GM19455 (cell line): Measurements from ENCODE around the gene NAPG.
"Not testable (repeated sequence)": the region's sequence is repeated elsewhere in the genome, so short reads cannot be mapped to it uniquely, and the experiment has no call there.

Experiments used
- ATAC-seq: cut with Tn5 transposase; IDR thresholded peaks from one replicate; pipeline ENCODE4 v1.9.1; 2021; ENCODE audit not compliant: unreplicated experiment

The NAPG gene

DNA sequence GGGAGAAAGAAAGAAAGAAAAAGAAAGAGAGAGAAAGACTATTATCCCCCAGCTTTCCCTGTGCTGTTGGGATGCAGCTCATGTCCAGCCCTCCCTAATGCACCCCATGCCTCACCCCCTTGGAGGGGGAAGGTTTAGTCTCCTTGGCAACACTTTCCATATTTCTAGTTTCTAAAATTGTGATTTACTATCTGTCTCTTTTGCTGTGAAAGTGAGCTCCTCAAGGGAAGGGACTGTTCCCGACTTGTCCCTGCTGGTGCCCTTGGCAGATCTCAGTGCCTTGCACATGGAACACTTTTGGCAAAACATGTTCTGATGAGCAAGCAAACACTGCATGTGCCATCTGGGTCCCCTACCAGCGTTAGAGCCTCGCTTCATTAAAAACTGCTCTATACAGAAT is 11.7 kb upstream of the NAPG start:
- ATAC-seq: no peak

DNA sequence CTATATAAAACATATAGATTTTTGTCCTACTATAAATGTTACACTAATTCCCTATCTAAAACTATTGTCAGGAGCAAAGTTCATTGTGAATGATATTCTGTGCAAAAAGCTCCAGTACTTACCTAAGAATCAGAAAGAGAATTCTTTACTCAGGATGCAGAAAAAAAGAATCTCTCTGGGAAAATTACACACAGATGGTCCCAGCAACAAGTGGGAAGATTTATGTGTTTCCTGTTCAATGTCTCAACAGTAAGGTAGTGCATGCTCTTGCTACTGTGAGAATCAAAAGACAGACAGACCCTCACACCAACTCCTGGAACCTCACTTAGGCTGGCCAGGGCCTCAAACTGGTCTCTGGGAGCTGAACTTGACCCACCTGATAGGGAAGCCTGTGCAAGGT is 11.2 kb upstream of the NAPG start:
- ATAC-seq: no peak

DNA sequence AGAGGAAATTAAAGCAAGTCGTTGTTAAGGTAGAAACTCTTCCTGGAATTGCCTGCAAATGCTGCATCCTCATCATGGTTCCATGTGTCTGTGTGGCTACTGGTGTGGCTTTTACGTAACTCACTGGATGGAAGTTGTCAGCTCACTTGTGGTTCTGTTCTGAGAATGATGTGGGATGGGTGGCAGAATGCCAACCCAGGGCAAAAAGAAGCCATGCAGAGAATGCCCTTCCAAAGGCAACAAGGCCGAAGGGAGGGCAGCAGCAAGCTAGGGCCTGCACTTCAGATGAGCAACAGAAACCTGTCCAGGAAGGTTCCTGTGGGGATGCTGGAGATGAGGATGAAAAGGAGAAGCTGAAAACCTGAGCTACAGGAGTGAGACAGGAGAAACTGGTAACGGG is 10.4 kb upstream of the NAPG start:
- ATAC-seq: no peak

DNA sequence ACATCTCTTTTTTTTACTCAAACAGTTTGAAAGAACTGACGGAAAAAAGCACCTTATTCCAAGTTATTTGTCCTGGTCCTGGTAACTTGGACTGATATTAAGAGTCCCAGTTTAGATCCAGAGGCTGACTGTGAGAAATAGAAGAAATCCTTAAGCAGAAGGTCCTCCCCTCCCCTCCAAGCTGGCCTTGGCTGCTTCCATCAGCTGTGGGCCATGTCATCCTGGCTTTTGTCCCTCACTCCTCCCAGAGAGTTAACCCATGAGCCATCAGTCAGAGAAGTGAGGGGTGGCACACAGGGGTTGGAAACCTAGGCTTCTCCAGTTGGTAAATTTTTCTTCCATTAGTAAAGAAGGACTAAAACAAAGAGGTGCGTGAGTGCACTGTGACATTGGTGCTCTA is 9.7 kb upstream of the NAPG start:
- ATAC-seq: no peak

DNA sequence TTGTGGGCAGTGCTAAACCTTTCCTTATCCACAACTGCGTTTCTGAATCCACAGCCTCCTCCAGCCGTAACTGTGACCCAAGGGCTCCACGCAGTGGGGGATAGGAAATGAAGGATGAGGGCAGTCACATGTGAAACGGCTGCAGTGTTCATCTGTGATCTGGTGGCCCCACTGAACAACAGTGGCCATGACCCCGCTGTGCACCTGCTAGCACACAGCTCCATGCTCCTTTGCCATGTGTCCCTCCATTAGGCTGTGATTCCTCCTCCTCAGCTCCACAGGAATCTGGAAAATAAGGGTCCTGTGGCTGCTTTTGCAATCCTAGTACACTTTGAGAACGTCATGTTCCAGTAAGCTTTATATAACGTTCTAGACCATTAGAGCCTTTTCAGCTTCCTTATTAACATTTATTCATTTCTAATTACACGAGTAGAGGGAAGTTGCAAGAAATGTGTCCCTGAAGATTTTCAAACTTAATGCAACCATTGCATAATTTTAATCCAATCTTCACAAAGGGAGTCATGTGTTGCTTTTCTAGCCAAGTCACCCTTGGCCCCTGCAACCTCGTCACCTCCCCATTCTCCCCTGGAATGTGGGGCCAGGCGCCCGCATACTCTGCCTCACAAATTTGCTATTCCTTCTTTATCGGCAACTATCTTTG is 7.1 kb upstream of the NAPG start:
- no peak for ATAC-seq

DNA sequence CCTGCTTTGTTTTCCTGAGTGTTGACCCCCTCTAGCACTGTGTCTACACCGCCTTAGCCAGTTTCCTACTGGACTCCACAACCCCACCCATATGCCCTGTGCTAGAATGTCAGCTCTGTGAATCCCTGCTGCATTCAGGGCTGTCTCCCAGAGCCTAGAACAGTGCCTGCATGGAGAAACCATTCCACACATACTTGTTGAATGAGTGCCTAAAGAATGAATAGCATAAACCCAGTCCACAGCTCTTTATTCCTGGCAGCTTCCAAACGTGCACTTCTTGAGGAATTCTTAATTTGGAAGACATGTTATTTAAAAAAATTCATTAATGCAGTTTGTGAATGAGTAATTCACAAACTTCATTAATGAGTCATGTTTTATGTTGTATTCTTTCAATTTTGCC is 6.5 kb upstream of the NAPG start:
- ATAC-seq: no peak

DNA sequence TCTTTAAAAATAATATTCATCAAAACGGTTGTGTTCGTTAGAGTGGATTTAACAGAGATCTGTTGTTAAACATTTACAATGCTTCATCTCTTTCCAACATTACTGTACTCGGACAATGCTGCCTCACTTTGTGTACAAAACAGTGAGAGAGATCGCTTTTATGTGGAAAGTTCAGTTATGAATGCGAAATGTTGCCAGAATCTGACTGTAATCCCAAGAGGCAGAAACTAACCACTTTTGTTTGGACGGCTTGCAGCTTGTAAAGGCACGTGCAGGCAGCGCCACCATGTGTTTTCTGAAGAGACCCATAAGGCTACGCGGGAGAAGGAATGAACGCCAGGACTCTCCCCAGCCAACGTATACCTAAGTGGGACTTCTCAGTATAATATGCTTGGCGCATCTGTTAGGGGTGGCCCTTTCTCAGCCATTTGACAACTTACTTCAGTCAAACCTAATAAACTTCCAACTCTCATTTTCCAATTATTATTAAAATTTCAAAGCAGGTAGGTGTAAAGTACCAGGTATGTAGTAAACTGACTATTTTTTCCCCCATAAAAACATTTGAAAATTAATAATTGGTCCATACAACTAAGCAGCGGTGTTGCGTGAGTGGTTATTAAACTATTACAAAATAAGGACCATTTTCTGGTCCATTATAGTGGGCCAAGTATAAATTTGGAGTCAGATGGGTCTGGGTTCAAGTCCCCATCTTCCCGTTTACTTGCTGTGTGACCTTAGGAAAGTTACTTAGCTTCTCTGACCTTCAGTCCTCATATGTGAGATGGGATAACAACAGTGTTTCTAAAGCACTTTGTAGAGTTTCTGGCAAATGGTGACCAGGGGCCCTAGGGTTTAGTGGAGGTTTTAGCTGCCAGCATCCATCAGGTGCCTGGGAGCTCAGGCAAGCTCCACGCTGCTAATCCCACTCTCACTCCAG is 5.6 kb upstream of the NAPG start:
- peak; percentile 80 for ATAC-seq

DNA sequence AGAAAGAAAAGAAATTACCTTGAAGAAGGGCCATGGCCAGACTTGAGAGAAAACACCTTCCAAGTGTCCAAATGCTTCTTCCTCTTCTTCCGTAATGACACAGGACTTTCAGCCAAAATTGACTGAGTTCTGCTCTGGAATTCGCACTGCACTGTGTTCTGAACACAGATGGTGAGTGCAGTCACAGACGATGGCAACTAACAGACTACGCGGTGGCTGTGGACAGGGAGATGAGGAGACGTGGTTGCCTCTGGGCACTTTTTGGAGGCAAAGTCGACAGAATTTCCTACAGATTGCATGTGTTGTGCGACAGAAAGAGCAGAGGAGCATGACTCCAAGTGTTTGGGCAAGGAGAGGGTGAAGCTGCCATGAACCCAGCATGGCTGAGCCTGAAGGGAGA is 4.3 kb upstream of the NAPG start:
- ATAC-seq: no peak

DNA sequence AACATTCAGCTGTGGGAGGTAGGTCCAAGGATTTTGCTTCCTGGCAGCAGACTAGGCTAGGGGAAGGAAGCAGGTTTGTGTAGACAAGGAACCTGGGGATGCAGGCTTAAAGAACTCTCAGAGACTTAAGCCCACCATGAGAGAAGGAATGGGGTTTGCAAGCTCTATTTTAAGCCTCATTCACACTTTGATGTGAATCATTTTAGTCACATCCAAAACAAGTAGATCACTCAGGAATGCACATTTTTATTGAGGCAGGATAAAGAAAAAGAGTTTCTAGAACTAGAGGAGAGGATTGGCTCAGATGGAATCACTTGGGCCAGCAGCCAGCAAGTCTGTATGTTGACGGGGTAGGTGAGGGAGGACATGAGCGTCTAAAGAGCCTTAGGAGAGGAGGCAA is 3.3 kb upstream of the NAPG start:
- no peak for ATAC-seq

DNA sequence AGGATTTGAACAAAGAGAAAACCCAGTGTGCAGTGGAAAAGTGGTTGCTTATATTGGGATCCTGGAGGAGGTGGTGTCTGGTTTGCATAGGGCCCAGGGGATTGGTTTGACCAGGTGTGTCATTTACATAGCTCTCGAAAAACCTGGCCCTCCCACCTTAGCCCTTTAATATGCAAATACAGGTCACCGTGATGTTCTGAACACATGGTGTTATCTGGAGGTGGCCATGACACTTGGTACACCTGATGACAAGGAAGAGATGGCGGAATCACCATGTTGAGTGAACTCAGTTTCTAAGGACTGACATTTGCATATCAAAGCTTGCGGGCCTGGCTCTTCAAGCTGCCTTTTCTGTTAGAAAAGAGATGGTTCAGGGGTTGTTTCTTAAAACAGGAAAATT is 2.3 kb upstream of the NAPG start:
- ATAC-seq: no peak

DNA sequence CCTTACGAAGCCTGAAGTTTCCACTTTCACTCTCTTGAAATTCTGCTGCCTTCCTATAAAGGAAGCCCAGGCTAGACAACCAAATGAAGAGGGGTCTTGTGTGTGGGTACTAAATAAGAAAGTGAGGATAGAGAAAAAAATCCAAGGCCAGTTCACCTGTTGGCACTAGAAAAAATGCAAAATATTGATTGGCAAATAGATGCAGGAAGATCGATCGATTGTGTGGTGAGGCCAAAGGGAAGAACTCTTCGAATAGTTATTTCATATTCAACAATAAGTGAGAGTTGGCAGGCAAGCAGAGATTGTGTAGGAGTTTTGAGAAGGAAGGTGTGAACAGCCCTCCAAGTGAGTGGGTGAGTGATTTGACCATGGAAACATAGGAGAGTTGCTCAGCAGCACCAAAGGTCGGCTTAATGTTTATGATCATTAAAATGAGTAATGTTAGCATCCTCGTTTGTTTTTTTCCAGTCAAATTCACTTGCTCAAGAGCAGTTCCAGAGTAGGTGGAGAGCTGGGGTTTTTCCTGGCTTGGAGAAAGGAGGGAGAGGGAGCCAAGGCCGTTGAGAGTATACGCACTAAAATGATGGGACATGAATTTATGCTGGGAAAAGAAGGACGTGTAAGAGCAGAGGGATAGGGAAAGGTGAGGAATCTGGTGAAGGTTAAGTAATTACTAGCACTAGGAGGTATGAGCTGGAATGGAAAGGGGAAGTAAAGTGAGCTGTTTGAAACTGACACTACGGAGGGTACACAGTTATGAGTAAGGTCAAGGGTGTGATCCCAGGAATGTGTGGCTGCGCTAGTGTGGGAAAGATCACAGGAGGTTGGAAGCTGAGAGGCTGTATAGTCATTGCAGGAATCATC is 1.1 kb upstream of the NAPG start:
- ATAC-seq: no peak

DNA sequence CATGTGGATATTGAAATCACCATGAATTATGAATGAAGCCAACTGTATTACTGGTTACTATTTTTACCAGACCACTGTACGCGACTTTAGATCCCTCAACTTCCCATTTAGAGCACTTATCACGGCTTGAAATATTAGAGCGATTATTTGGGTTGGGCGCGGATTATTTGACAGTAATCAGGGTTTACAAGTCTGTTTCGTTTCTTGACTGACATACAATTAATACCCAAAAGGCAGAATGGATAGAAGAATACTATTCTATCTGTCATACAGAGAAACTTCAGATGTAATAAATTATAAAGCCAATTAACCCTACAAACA is 496 bp upstream of the NAPG start:
- ATAC-seq: no peak

DNA sequence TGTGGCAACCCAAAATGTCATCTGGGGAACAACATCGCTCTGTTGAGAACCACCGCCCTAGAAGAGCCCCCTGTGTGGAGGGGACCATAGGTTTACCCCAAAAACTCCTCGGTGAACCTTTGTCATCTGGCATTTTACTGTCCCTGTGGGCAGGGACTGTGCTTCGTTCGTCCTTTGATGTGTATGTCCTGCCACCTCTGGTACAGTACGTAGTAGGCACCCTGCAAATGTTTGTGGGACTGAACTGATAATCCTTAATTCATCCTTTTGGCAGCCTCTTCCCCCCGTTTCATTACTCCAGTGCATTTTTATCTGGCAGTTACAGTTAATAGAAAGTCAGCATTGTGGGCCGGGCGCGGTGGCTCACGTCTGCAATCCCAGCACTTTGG is 728 bp downstream of the NAPG start:
- ATAC-seq: peak; percentile 23

DNA sequence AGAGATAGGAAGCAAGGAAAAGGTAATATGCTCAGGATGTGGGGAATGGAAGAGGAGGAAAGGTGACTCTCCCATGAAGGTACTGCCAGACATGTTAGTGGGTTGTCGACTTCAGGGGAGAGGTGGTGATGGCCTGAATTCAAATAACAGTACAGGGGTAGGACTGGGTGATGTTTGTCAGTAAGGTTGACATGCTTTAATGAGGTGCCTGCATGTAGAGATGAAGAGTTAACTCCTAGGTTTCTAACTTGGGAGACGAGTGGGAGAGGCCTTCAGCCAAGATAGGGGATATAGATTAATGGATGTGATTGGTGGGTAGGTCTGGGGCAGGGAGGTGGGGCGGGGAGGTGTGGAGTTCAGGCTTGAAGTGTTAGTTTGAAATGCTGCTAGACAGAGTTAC is 2.6 kb downstream of the NAPG start:
- ATAC-seq: no peak

DNA sequence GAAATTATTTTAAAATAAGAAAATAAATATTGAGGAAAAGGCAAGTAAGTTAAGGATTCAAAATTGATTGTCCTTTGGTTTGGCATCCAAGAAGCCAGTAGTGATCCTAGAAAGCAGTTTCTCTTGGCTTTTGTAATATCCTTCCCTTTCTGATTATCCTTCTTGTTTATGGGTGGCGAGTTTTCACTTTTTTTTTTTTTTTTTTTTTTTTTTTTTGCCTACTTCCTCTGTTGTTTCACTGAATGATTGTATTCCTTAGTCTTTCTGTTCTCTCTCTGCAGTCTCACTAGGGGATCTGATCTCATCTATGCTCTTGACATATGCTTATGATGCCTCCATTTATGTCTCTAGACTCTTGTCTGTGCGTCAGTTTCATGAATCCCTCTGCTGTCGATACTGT is 4.2 kb downstream of the NAPG start:
- no peak for ATAC-seq

DNA sequence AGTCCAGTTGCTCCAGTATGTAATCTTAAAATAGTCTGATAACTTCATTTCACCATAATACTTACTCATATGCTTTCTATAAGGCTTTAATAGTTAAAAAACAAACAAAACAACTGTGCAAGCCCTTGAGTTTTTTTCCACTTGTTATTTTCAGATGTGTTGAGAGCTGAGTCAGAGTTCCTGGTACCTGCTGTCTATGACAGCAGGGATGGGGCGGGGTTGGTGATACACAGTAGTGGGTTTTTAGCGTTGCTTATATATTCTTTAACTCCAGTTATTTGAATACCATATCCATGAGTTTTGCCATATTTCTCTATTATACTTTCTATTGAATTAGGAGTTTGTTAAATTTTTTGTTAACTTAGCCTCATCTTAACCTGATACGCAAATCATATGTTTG is 5.0 kb downstream of the NAPG start:
- ATAC-seq: no peak

DNA sequence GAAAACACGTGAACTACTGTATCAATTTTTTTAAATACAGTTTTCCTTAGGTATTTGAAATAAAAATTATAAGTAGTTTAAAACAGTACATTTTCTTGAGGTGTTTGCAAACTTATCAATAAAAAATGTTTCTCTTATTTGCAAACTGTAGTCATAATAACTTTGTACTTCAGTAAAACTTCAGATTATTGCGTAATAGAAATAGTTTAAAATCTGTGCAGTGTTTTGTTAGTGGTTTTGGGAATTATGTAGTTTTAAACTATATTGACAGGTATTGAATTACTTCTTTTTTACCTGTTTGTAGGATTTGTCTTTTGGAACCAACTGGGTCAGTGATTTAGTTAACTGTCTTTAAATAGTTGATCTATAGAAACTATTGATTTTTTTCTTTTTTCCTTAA is 7.3 kb downstream of the NAPG start:
- ATAC-seq: no peak

DNA sequence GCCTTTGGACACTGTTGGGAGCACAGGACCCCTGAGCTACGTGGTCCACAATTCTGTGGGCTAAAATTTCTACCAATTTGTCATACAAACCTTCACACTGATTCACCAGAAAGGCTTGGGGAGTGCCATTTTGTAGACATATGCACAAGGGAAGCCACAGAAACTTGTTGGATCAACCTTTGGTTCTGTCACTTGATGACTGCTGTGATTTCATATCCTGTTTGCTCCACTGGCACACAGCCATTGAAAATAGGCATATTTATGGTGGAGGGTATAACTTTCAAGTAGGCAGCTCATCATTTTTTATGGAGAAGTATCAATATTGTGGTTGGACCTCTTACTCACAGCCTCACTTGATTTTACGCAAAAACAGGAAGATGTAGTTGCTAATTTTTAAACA is 10.5 kb downstream of the NAPG start:
- no peak for ATAC-seq

DNA sequence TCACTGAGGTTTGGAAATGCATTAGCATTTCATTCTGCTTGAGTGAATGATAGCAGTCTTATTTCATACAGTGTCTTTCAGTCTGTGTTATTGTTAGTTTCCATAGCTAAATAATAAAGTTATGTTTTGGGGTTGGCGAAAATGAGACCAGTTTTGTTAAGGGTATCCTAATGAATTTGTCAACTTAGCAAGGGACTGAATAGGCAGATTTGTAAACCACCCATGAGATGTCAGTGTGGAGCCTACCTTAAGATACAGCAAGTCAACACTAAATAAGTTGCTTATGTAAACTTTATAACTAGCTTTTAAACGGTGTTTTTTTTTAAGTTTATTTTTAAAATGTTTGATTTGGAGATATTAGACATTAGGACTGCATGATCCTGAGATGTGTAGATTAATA is 11.9 kb downstream of the NAPG start:
- no peak for ATAC-seq

DNA sequence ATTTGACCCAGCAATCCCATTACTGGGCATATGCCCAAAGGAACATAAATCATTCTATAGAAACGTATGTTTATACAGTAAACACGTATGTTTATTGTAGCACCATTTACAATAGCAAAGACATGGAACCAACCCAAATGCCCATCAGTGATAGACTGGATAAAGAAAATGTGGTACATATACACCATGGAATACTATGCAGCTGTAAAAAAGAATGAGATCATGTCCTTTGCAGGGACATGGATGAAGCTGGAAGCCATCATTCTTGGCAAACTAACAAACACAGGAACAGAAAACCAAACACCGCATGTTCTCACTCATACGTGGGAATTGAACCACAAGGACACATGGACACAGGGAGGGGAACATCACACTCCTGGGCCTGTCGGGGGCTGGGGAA is 13.3 kb downstream of the NAPG start:
- ATAC-seq: not testable (repeated sequence)

DNA sequence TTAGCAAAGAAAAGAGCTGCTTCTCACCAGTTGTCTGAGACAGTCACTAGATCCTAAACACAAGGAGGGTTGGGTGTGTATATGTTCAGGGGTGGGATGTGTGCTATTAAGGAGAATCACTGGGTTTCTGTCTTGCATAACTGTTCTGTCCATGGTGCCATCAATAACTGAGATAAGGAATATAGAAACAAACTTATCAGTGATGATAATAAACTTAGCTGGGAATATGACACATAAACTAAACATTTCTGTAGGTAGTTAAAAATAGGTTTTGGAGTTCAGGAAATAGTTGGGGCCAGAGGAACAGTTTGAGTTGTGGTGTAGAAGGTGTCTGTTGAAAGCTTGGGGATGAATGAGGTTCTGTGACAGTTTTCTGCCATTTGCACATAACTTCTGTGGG is 17.4 kb downstream of the NAPG start:
- ATAC-seq: no peak
